ENCODE measurements around the gene CREG2.

DNA sequence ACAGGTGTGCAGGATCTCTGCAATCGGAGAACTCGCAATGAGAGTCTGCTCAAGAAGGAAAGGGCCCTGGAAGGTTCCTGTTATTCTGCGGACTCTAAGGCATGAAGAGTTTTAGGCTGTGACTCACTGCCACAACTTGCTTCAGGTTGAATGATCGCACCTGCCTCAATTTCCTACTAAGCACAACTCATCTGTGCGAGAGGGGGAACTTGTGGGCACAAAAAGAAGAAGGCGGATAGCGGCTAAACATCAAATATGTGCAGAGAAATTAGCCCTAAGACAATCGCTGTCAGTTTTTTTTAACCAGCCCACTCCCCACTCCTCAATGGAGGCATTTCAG, 14.0 kb upstream of the CREG2 start:
- TF ChIP-seq POLR2A (IDR thresholded peaks at IDR 0.05; ENCODE audit: low read depth, low read length), result no peak
- no peak for TF ChIP-seq POLR2AphosphoS5 (IDR thresholded peaks at IDR 0.05; ENCODE audit: low read depth, low read length)

Data from GM12891 (cell line).